H1 (cell line): ENCODE data around the gene RBM8A. TPM values are rescaled to one million over a fixed set of nuclear protein-coding genes. Genes with fewer than 3 reads are reported as not detected.
"Not testable (repeated sequence)": the region's sequence is repeated elsewhere in the genome, so short reads cannot be mapped to it uniquely, and the experiment has no call there.

Source experiments
- CTCF ChIA-PET: fragments of 300-600 bp; sonication (Branson Sonifier 250); formaldehyde crosslinking; loops from one replicate; lab custom pipeline; 2021; ENCODE audit not compliant: partially characterized antibody; lab: Charles Lee
- POLR2A ChIA-PET: fragments of 300-600 bp; sonication (Branson Sonifier 250); formaldehyde crosslinking; loops from one replicate; lab custom pipeline; 2021; ENCODE audit warnings: inconsistent platforms; ENCODE audit not compliant: partially characterized antibody; lab: Charles Lee
- DNase-seq, 2 experiments: peaks; one replicate each; pipeline versions ENCODE4 v3.0.0 to v3.0.0-alpha.2; 2010 to 2022; ENCODE audit warnings: low spot score in 2 of 2, low read depth in 1 of 2, mixed read lengths in 1 of 2
- FAIRE-seq: peaks from 2 replicates; lab custom pipeline; 2011; peaks lifted over from hg19 to GRCh38; lab: Jason Lieb, UNC
- H2AFZ ChIP-seq: 2 replicates; pipeline ENCODE4 v1.8.1; 2012; ENCODE audit warnings: low read length, inconsistent platforms
- H2AK5ac ChIP-seq: 2 replicates; pipeline ENCODE4 v1.6.1; 2013; ENCODE audit warnings: low read depth, low read length
- H2BK120ac ChIP-seq: replicated peaks from 2 replicates; pipeline ENCODE3; 2013; ENCODE audit warnings: low read depth, low read length, inconsistent platforms
- H2BK12ac ChIP-seq: 2 replicates; pipeline ENCODE4 v1.6.1; 2013; ENCODE audit warnings: low read depth, low read length
- H2BK15ac ChIP-seq: 2 replicates; pipeline ENCODE4 v1.6.1; 2013; ENCODE audit warnings: low read length
- H2BK20ac ChIP-seq: 2 replicates; pipeline ENCODE4 v1.6.1; 2013; ENCODE audit warnings: low read length
- H2BK5ac ChIP-seq: 2 replicates; pipeline ENCODE4 v1.6.1; 2013; ENCODE audit warnings: low read depth, low read length
- H3K14ac ChIP-seq: 2 replicates; pipeline ENCODE4 v1.6.1; 2013; ENCODE audit warnings: inconsistent platforms; ENCODE audit not compliant: insufficient read length
- H3K18ac ChIP-seq: 2 replicates; pipeline ENCODE4 v1.6.1; 2013; ENCODE audit warnings: low read length; ENCODE audit errors: extremely low read depth
- H3K23ac ChIP-seq: 2 replicates; pipeline ENCODE4 v1.6.1; 2013; ENCODE audit warnings: inconsistent platforms; ENCODE audit not compliant: insufficient read length
- H3K23me2 ChIP-seq: 2 replicates; pipeline ENCODE4 v1.6.1; 2013; ENCODE audit warnings: low read depth, low read length
- H3K27ac ChIP-seq: 2 replicates; pipeline ENCODE4 v1.6.1; 2011; ENCODE audit warnings: low read depth, low read length, inconsistent platforms
- H3K27me3 ChIP-seq, 4 experiments: replicated peaks in 1 of 4; 1 replicate in 1 of 4; 2 replicates in 3 of 4; pipeline versions ENCODE4 v1.6.1 to v1.8.1; 2011 to 2013; ENCODE audit warnings: low read length in 3 of 4, mild to moderate bottlenecking in 3 of 4, inconsistent platforms in 2 of 4, mixed read lengths in 2 of 4, moderate library complexity in 1 of 4; ENCODE audit not compliant: control insufficient read depth in 3 of 4, insufficient read depth in 3 of 4; ENCODE audit errors: extremely low read depth in 1 of 4
- H3K36me3 ChIP-seq, 4 experiments: 2 replicates each; pipeline versions ENCODE4 v1.6.1 to v1.8.1; 2011 to 2013; ENCODE audit warnings: mild to moderate bottlenecking in 4 of 4, low read length in 3 of 4, moderate library complexity in 2 of 4, control low read depth in 1 of 4, inconsistent platforms in 1 of 4; ENCODE audit not compliant: insufficient read depth in 4 of 4, control insufficient read depth in 2 of 4
- H3K4ac ChIP-seq: replicated peaks from 2 replicates; pipeline ENCODE3; 2013; ENCODE audit warnings: low read length, low read depth, mixed read lengths, inconsistent platforms; ENCODE audit not compliant: insufficient read length
- H3K4me1 ChIP-seq, 4 experiments: replicated peaks in 1 of 4; 1 replicate in 1 of 4; 2 replicates in 3 of 4; pipeline versions ENCODE4 v1.6.1 to v1.8.1; 2011 to 2013; ENCODE audit warnings: low read length in 3 of 4, inconsistent platforms in 2 of 4, mixed read lengths in 1 of 4; ENCODE audit not compliant: insufficient read depth in 4 of 4, control insufficient read depth in 3 of 4
- H3K4me2 ChIP-seq, 2 experiments: 2 replicates each; pipeline versions ENCODE4 v1.6.1 to v1.8.1; 2011 to 2013; ENCODE audit warnings: low read depth in 2 of 2, low read length in 2 of 2, control low read depth in 1 of 2, inconsistent platforms in 1 of 2, mild to moderate bottlenecking in 1 of 2; ENCODE audit not compliant: insufficient read depth in 1 of 2
- H3K4me3 ChIP-seq, 4 experiments: fragments of 200-600, 300-600 bp in 1 of 4; sonication (generic), shearing (Covaris generic), sonication (Bioruptor Twin) in 1 of 4; 2 replicates each; pipeline versions ENCODE4 v1.5.1 to v1.8.1; 2011 to 2016; ENCODE audit warnings: low read length in 4 of 4, low read depth in 3 of 4, control low read depth in 2 of 4, inconsistent platforms in 2 of 4, mild to moderate bottlenecking in 2 of 4, mixed read lengths in 1 of 4, moderate library complexity in 1 of 4; ENCODE audit not compliant: insufficient read depth in 2 of 4; ENCODE audit errors: extremely low read depth in 1 of 4
- H3K56ac ChIP-seq: replicated peaks from 2 replicates; pipeline ENCODE3; 2013; ENCODE audit warnings: low read depth, mild to moderate bottlenecking, mixed read lengths, low read length, inconsistent platforms; ENCODE audit not compliant: insufficient read length
- H3K79me1 ChIP-seq: 2 replicates; pipeline ENCODE4 v1.6.1; 2013; ENCODE audit warnings: low read depth, low read length, control low read depth
- H3K79me2 ChIP-seq, 2 experiments: 2 replicates each; pipeline versions ENCODE4 v1.6.1 to v1.8.1; 2012 to 2013; ENCODE audit warnings: low read length in 2 of 2, mild to moderate bottlenecking in 2 of 2, inconsistent platforms in 1 of 2; ENCODE audit not compliant: insufficient read depth in 2 of 2, control insufficient read depth in 1 of 2
- H3K9ac ChIP-seq, 4 experiments: replicated peaks in 1 of 4; 1 replicate in 1 of 4; 2 replicates in 3 of 4; pipeline versions ENCODE4 v1.6.1 to v1.8.1; 2011 to 2013; ENCODE audit warnings: low read depth in 3 of 4, low read length in 3 of 4, control low read depth in 2 of 4, mild to moderate bottlenecking in 2 of 4, moderate library complexity in 2 of 4, inconsistent platforms in 1 of 4; ENCODE audit errors: extremely low read depth in 1 of 4
- H3K9me3 ChIP-seq, 2 experiments: 2 replicates each; pipeline versions ENCODE4 v1.6.1 to v1.8.1; 2012 to 2013; ENCODE audit warnings: mild to moderate bottlenecking in 2 of 2, moderate library complexity in 2 of 2, control low read depth in 1 of 2, inconsistent platforms in 1 of 2, low read depth in 1 of 2, low read length in 1 of 2, mixed read lengths in 1 of 2; ENCODE audit not compliant: insufficient read depth in 2 of 2
- H4K20me1 ChIP-seq, 2 experiments: replicated peaks in 1 of 2; 2 replicates each; pipeline versions ENCODE3 to v1.8.1; 2011 to 2013; ENCODE audit warnings: inconsistent platforms in 2 of 2, low read length in 2 of 2, mild to moderate bottlenecking in 1 of 2; ENCODE audit not compliant: insufficient read depth in 2 of 2, control insufficient read depth in 1 of 2
- H4K5ac ChIP-seq: 2 replicates; pipeline ENCODE4 v1.6.1; 2013; ENCODE audit warnings: low read length, low read depth, mixed read lengths, inconsistent platforms; ENCODE audit not compliant: insufficient read length
- H4K8ac ChIP-seq: 2 replicates; pipeline ENCODE4 v1.8.0; 2013; ENCODE audit warnings: mild to moderate bottlenecking, moderate library complexity, low read length, inconsistent platforms; ENCODE audit not compliant: insufficient read depth; ENCODE audit errors: extremely low read depth
- H4K91ac ChIP-seq: replicated peaks from 2 replicates; pipeline ENCODE3; 2013; ENCODE audit warnings: low read length, mixed read lengths, inconsistent platforms; ENCODE audit not compliant: insufficient read length
- WGBS, 2 experiments: shearing (Covaris generic) in 1 of 2; methylation state at CpG; one replicate each; pipeline versions ENCODE4 v1.1.6 to v1.1.7; 2013 to 2015; ENCODE audit warnings: low lambda C conversion rate in 2 of 2, mixed read lengths in 2 of 2, inconsistent platforms in 1 of 2, low coverage in 1 of 2, missing lambda C conversion rate in 1 of 2; ENCODE audit not compliant: insufficient replicate concordance in 2 of 2, insufficient coverage in 1 of 2, insufficient read length in 1 of 2; ENCODE audit errors: extremely low coverage in 1 of 2, missing lambda C conversion rate in 1 of 2; 5-methylcytosine and 5-hydroxymethylcytosine counted together
- polyA plus RNA-seq, 7 experiments: library from polyadenylated mRNA; depleted of rRNA in 3 of 7; stranded (reverse) in 5 of 7; unstranded in 2 of 7; fragments of >200 nt in 5 of 7; fragments of 200-250 nt in 2 of 7; gene quantifications; 1 replicate in 5 of 7; 2 replicates in 1 of 7; 4 replicates in 1 of 7; pipeline versions ENCODE4 v1.2.1 to v1.2.3, GENCODE V29; 2011 to 2013; ENCODE audit warnings: missing spikeins in 2 of 7, mixed read lengths in 2 of 7
- total RNA-seq: library from RNA; stranded (reverse); fragmentation: NEBNext Ultra II Directional; extraction: Animal tissue kit (Norgen Biotek cat#: 25700); gene quantifications from 2 replicates; pipeline ENCODE4 v1.2.1, GENCODE V29; 2021

RBM8A gene
- total and polyA plus RNA-seq, 2 of the 8 experiments (the other 6 are each of a cell fraction or from before 2014, with no cell fraction given): 125 to 216 TPM

DNA sequence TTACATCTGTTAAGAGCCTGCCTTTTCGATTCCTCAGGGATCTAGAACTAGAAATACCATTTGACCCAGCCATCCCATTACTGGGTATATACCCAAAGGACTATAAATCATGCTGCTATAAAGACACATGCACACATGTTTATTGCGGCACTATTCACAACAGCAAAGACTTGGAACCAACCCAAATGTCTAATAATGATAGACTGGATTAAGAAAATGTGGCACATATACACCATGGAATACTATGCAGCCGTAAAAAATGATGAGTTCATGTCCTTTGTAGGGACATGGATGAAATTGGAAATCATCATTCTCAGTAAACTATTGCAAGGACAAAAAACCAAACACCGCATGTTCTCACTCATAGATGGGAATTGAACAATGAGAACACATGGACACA, 7.0 kb downstream of the RBM8A start:
- H4K8ac ChIP-seq, H2AFZ ChIP-seq, H2BK20ac ChIP-seq, H3K9me3 ChIP-seq, H3K79me1 ChIP-seq, H3K4ac ChIP-seq, DNase-seq, H3K4me3 ChIP-seq, H2AK5ac ChIP-seq, FAIRE-seq, H4K20me1 ChIP-seq, H3K9ac ChIP-seq, CTCF ChIA-PET, H3K56ac ChIP-seq, H3K27ac ChIP-seq, H2BK15ac ChIP-seq, H3K27me3 ChIP-seq, H3K14ac ChIP-seq, H3K4me1 ChIP-seq, H2BK5ac ChIP-seq, H4K5ac ChIP-seq, H3K23ac ChIP-seq, H3K18ac ChIP-seq, H2BK120ac ChIP-seq, H2BK12ac ChIP-seq, H4K91ac ChIP-seq, H3K79me2 ChIP-seq: not testable (repeated sequence)
- Histone ChIP-seq H3K36me3 (peaks cover 0 to 11% (median 4%) of the 10 kb centered on the region in 4 experiments; a peak in 2 of 8 replicates), H3K23me2 (peaks cover 16% of the 10 kb centered on the region), H3K4me2 (peak overlapping the region in 1 of 2 experiments; percentile 94; a peak in 1 of 4 replicates)
- POLR2A ChIA-PET: interaction anchor here (2.3 kb wide), 1 partner anchor 38 kb away, joined by 7 read pairs; the partner anchor contains the start of gene LIX1L
- 84% methylated on average over 3 of the region's 4 CpGs; no CpG with 5 or more reads in 1 of the 2 experiments for WGBS, 2 experiments
